Hematopoietic multipotent progenitor cell treated with erythropoietin and hydrocortisone succinate and interleukin-3 and kit ligand, for 15 days (in vitro differentiated cells): ENCODE measurements around the gene ACVR1C.

Source experiments
- DNase-seq: peaks from one replicate; pipeline ENCODE4 v3.0.0-alpha.2; 2015; ENCODE audit warnings: low spot score

Gene ACVR1C

GRCh38 chr2:157497638-157498314 lies 130.9 kb downstream of the ACVR1C start:
- peak; percentile 11 for DNase-seq

- DNase-seq = peak; percentile 13
Observed at GRCh38 chr2:157492189-157492773, 136.4 kb downstream of the ACVR1C start.

GRCh38 chr2:157489983-157490382 lies 138.7 kb downstream of the ACVR1C start:
- no peak for DNase-seq

GRCh38 chr2:157488877-157489276 lies 139.8 kb downstream of the ACVR1C start:
- DNase-seq = no peak

- DNase-seq = no peak
Observed at GRCh38 chr2:157487747-157488146, 140.9 kb downstream of the ACVR1C start.

- DNase-seq = no peak
Observed at GRCh38 chr2:157487271-157487610, 141.4 kb downstream of the ACVR1C start.

GRCh38 chr2:157486596-157487270 lies 141.9 kb downstream of the ACVR1C start:
- DNase-seq = no peak

- DNase-seq = no peak
Observed at GRCh38 chr2:157480182-157480961, 148.3 kb downstream of the ACVR1C start.

GRCh38 chr2:157479081-157480027 lies 149.3 kb downstream of the ACVR1C start:
- no peak for DNase-seq

- no peak for DNase-seq
Observed at GRCh38 chr2:157477919-157478318, 150.7 kb downstream of the ACVR1C start.

GRCh38 chr2:157476953-157477709 lies 151.5 kb downstream of the ACVR1C start:
- DNase-seq = no peak
